ENCODE measurements around the gene CTNNA1.
"Not testable (repeated sequence)": the region's sequence is repeated elsewhere in the genome, so short reads cannot be mapped to it uniquely, and the experiment has no call there.

CTNNA1 gene

DNA sequence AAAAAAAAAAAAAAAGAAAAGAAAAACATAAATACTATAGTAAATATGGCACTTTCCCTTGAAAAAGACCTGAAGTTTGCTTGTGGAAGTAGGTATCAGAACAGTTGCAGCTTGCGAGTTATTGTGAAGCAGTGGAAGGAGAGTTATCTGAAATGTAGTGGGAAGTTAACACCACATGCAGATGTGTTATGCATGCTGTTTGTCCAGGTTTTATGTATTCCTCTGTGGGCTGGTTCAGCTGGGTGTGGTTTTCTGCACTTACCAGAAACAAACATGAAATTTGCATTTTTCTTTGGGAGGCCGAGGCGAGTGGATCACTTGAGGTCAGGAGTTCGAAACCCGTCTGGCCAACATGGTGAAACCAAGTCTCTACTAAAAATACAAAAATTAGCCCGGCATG is 42.1 kb upstream of the CTNNA1 start:
- DNase-seq (ENCODE audit: low read depth), result no peak
- TF ChIP-seq CTCF (conservative IDR thresholded peaks at IDR 0.05; ENCODE audit: control insufficient read depth, insufficient read depth, low read depth, low read length), result no peak
- H3K4me3 ChIP-seq (ENCODE audit: control insufficient read depth, low read depth, low read length), result no peak overlapping the region

GRCh38 chr5:138711811-138712210 is 41.4 kb upstream of the CTNNA1 start:
- DNase-seq (ENCODE audit: low read depth), result no peak
- H3K4me3 ChIP-seq (ENCODE audit: control insufficient read depth, low read depth, low read length), result no peak overlapping the region
- no peak for TF ChIP-seq CTCF (conservative IDR thresholded peaks at IDR 0.05; ENCODE audit: control insufficient read depth, insufficient read depth, low read depth, low read length)

GRCh38 chr5:138712324-138712723 is 40.9 kb upstream of the CTNNA1 start:
- no peak overlapping the region for H3K4me3 ChIP-seq (ENCODE audit: control insufficient read depth, low read depth, low read length)
- TF ChIP-seq CTCF (conservative IDR thresholded peaks at IDR 0.05; ENCODE audit: control insufficient read depth, insufficient read depth, low read depth, low read length), result no peak
- DNase-seq (ENCODE audit: low read depth), result no peak

DNA sequence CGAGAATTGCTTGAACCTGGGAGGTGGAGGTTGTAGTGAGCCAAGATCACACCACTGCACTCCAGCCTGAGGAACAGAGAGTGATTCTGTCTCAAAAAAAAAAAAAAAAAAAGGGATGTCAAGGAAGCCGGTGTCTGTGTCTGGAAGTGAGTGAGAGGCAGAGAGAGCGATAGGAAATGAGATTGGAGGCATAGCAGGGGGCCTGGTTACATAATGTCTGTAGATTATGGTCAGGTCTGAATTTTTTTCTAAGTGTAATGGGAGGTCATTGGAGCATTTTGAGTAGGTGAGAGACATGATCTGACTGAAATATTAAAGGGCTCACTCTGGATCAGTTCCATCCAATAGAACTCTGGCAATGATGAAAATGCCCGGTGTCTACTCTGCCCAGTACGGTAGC is 40.4 kb upstream of the CTNNA1 start:
- no peak overlapping the region for H3K4me3 ChIP-seq (ENCODE audit: control insufficient read depth, low read depth, low read length)
- DNase-seq (ENCODE audit: low read depth), result no peak
- TF ChIP-seq CTCF (conservative IDR thresholded peaks at IDR 0.05; ENCODE audit: control insufficient read depth, insufficient read depth, low read depth, low read length), result no peak

DNA sequence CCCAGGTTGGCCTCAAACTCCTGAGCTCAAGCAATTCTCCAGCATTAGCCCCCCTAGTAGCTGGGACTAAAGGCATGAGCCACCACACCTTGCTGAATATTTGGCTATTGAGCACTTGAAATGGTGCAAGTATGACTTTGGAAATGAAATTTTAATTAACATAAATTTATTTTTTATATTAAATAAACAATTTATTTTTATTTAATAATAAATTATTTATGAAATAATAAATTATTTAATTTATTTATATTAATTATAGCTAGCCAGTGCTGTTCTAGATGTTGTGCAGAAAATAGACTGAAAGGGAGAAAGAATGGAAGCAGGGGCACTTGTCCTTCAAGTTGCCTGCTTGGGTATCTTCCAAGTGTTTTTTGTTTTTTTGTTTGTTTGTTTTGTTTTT is 40.0 kb upstream of the CTNNA1 start:
- no peak for TF ChIP-seq CTCF (conservative IDR thresholded peaks at IDR 0.05; ENCODE audit: control insufficient read depth, insufficient read depth, low read depth, low read length)
- no peak for DNase-seq (ENCODE audit: low read depth)
- no peak overlapping the region for H3K4me3 ChIP-seq (ENCODE audit: control insufficient read depth, low read depth, low read length)

DNA sequence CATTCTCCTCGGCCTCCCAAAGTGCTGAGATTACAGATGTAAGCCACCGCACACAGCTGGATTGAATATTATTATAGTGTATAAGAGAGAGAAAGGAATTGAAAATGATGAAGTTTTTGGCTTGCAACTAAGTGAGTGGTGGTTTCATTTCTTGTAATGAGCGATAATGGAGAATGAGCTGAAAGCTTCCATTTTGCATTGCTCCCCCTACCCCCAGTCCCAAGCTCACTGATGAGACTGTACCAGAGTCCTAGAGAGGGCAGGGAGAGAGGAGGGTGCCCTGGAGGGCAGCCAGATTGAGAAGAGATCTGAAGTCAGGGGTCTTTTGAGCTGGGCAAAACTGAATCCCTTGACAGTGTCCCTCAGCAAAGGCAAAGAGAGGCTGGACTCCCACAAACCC is 38.5 kb upstream of the CTNNA1 start:
- no peak overlapping the region for H3K4me3 ChIP-seq (ENCODE audit: control insufficient read depth, low read depth, low read length)
- TF ChIP-seq CTCF (conservative IDR thresholded peaks at IDR 0.05; ENCODE audit: control insufficient read depth, insufficient read depth, low read depth, low read length), result no peak
- DNase-seq (ENCODE audit: low read depth), result no peak

GRCh38 chr5:138715931-138716432 is 37.2 kb upstream of the CTNNA1 start:
- not testable (repeated sequence) for H3K4me3 ChIP-seq (ENCODE audit: control insufficient read depth, low read depth, low read length); DNase-seq (ENCODE audit: low read depth)

All from fibroblast of mammary gland (primary cell).